Parathyroid adenoma (tissue), 2 donors: Measurements from ENCODE around the gene MAD2L1BP.

Experiments used
- H2AFZ ChIP-seq: fragments of 300-600 bp; sonication (generic); one replicate; pipeline ENCODE4 v1.7.0; 2017; ENCODE audit warnings: antibody characterized with exemption, mild to moderate bottlenecking
- H3K27ac ChIP-seq: fragments of 300-600 bp; sonication (generic); one replicate; pipeline ENCODE4 v1.7.0; 2017
- H3K27me3 ChIP-seq: fragments of 300-600 bp; sonication (generic); one replicate; pipeline ENCODE4 v1.7.0; 2017; ENCODE audit warnings: low read length; ENCODE audit not compliant: control insufficient read depth, insufficient read depth
- H3K36me3 ChIP-seq: fragments of 300-600 bp; sonication (generic); one replicate; pipeline ENCODE4 v1.7.0; 2017; ENCODE audit warnings: low read length; ENCODE audit not compliant: control insufficient read depth, insufficient read depth
- H3K4me1 ChIP-seq: fragments of 300-600 bp; sonication (generic); one replicate; pipeline ENCODE4 v1.7.0; 2017; ENCODE audit warnings: control low read depth
- H3K4me2 ChIP-seq: fragments of 300-600 bp; sonication (generic); one replicate; pipeline ENCODE4 v1.7.0; 2017; ENCODE audit warnings: low read length
- H3K4me3 ChIP-seq: fragments of 300-600 bp; sonication (generic); one replicate; pipeline ENCODE4 v1.7.0; 2017; ENCODE audit warnings: low read depth, low read length
- H3K79me2 ChIP-seq: fragments of 300-600 bp; sonication (generic); one replicate; pipeline ENCODE4 v1.7.0; 2017; ENCODE audit warnings: control low read depth
- H3K9ac ChIP-seq: fragments of 300-600 bp; sonication (generic); one replicate; pipeline ENCODE4 v1.7.0; 2017; ENCODE audit warnings: mild to moderate bottlenecking
- H3K9me3 ChIP-seq: fragments of 300-600 bp; sonication (generic); one replicate; pipeline ENCODE4 v1.7.0; 2017; ENCODE audit warnings: low read length; ENCODE audit not compliant: control insufficient read depth
- TF ChIP-seq, protein P1 (sequence below): fragments of 300-600 bp; sonication (generic); IDR thresholded peaks from one replicate; pipeline ENCODE4 v1.7.0; 2017; ENCODE audit warnings: antibody characterized with exemption, mild to moderate bottlenecking
- donor health status: primary hyperparathyroidism.

Gene MAD2L1BP

GRCh38 chr6:43671801-43672690, 36.4 kb downstream of the MAD2L1BP start:
- Histone ChIP-seq H3K4me2 (no peak overlapping the region), H3K27ac (no peak overlapping the region), H3K36me3 (no peaks in the 10 kb centered on the region), H3K4me1 (peaks cover 35% of the 10 kb centered on the region), H2AFZ (no peak overlapping the region), H3K4me3 (no peak overlapping the region), H3K9me3 (no peaks in the 10 kb centered on the region), H3K27me3 (no peaks in the 10 kb centered on the region), H3K79me2 (no peaks in the 10 kb centered on the region), H3K9ac (no peak overlapping the region)
- TF ChIP-seq, protein P1, sequence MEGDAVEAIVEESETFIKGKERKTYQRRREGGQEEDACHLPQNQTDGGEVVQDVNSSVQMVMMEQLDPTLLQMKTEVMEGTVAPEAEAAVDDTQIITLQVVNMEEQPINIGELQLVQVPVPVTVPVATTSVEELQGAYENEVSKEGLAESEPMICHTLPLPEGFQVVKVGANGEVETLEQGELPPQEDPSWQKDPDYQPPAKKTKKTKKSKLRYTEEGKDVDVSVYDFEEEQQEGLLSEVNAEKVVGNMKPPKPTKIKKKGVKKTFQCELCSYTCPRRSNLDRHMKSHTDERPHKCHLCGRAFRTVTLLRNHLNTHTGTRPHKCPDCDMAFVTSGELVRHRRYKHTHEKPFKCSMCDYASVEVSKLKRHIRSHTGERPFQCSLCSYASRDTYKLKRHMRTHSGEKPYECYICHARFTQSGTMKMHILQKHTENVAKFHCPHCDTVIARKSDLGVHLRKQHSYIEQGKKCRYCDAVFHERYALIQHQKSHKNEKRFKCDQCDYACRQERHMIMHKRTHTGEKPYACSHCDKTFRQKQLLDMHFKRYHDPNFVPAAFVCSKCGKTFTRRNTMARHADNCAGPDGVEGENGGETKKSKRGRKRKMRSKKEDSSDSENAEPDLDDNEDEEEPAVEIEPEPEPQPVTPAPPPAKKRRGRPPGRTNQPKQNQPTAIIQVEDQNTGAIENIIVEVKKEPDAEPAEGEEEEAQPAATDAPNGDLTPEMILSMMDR = no peak

DNA sequence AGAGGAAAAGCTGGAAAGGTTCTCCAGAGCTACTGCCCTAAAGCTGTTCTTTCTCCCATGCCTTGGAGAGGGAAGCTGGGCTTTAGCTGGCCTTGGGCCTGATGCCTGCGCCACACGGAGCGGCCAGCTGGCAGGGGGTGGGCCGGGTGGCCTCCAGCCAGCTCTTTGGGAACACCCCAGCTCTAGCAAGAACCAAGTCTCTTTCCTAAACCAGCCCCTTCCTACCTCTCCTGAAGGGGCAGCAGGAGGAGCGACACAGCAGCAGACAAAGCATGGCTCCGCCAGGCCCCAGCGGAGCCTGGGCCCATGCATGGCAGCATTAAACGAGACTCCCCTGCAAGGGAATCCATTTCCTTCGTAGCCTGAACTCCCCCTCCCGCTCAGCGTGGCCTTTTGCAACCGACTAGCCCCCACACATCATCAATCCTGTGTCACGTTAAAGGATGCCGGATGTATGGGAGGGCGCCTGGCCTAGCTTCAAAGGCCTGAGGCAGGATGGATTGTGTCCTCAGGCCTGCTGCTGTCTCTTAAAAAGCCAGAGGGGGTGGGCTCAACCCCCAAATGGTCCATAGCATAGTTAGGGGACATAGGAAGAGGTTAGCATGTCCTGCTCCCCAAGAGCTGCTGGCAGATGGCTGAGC, 37.9 kb downstream of the MAD2L1BP start:
- Histone ChIP-seq H3K4me2 (no peak overlapping the region), H3K9me3 (no peaks in the 10 kb centered on the region), H3K4me1 (peaks cover 21% of the 10 kb centered on the region), H3K79me2 (no peaks in the 10 kb centered on the region), H3K27ac (no peak overlapping the region), H3K9ac (no peak overlapping the region), H3K27me3 (no peaks in the 10 kb centered on the region), H3K36me3 (no peaks in the 10 kb centered on the region), H3K4me3 (no peak overlapping the region), H2AFZ (no peak overlapping the region)
- TF ChIP-seq, protein P1 = no peak

DNA sequence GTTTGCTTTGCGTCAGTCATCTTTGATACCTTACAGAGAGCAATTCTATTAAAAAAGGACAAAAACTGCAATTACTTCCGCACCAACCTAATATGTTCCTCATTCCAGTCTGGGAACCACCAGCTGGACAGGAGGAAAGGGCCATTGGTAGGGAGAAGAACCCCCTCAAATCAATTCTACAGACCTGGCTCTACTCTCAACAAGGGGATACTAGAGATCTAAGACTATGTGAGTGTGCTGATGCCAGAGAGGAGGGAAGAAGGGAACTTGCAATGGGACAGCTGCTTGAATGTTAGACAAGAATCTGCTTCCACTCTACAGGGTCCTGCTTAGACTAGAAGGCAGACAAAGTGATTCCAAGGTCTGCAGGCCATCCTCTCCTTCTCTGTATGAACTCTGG, 38.7 kb downstream of the MAD2L1BP start:
- no peak overlapping the region for H2AFZ ChIP-seq
- no peaks in the 10 kb centered on the region for H3K36me3 ChIP-seq
- H3K27ac ChIP-seq = no peak overlapping the region
- no peak overlapping the region for H3K4me3 ChIP-seq
- H3K79me2 ChIP-seq = no peaks in the 10 kb centered on the region
- no peak overlapping the region for H3K9ac ChIP-seq
- H3K4me2 ChIP-seq = no peak overlapping the region
- H3K9me3 ChIP-seq = no peaks in the 10 kb centered on the region
- H3K27me3 ChIP-seq = no peaks in the 10 kb centered on the region
- TF ChIP-seq, protein P1 = no peak
- peaks cover 13% of the 10 kb centered on the region for H3K4me1 ChIP-seq

DNA sequence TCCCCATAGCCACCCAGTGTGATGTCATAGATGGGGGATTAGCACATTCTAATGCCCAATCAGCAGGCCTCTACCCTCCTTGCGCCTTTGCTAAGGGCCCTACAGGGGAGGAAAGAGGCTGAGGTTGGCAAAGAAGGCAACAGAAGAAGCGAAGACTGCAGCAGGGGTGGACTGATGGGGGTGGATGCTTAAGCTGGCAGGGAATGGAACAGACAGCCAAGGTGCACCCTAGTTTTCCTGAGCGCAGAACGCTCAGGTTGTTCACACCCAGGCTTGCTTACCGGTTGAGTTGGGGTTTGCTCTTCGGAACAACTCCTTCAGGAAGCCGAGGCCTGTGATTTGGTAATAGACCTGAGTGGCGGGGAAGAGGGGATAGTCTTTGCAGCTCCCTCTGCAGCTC, 39.3 kb downstream of the MAD2L1BP start:
- Histone ChIP-seq H3K27me3 (no peaks in the 10 kb centered on the region), H3K36me3 (no peaks in the 10 kb centered on the region), H3K4me2 (no peak overlapping the region), H3K4me1 (peaks cover 7% of the 10 kb centered on the region), H3K79me2 (peaks cover 4% of the 10 kb centered on the region), H3K27ac (no peak overlapping the region), H3K9me3 (no peaks in the 10 kb centered on the region), H3K9ac (no peak overlapping the region), H3K4me3 (no peak overlapping the region), H2AFZ (no peak overlapping the region)
- TF ChIP-seq, protein P1 = no peak
